Activated T-cell treated with anti-CD3 and anti-CD28 coated beads, Interleukin-2, amount 50 U/mL, for 4 hours (primary cell): ENCODE data around the gene INKA2. TPM values are rescaled to one million over a fixed set of nuclear protein-coding genes. Genes with fewer than 3 reads are reported as not detected.

Experiments used
- ATAC-seq, 2 donors: fragments of 200-7000 bp; cut with Tn5 transposase; one replicate each; pipeline ENCODE4 v1.10.0; 2021
- DNase-seq: peaks from one replicate; pipeline ENCODE4 v3.0.0-alpha.2; 2020
- H3K27me3 Mint-ChIP-seq: one replicate; pipeline ENCODE4 v1.8.0; 2021; ENCODE audit warnings: low read depth, mixed read lengths
- H3K36me3 Mint-ChIP-seq: one replicate; pipeline ENCODE4 v1.8.0; 2022; ENCODE audit warnings: mixed read lengths; ENCODE audit not compliant: insufficient read depth
- H3K4me1 Mint-ChIP-seq: one replicate; pipeline ENCODE4 v1.8.0; 2021; ENCODE audit warnings: low read depth, mixed read lengths
- H3K4me3 Mint-ChIP-seq: one replicate; pipeline ENCODE4 v1.8.0; 2021; ENCODE audit warnings: mild to moderate bottlenecking, moderate library complexity, mixed read lengths
- H3K9me3 Mint-ChIP-seq: one replicate; pipeline ENCODE4 v1.8.0; 2021; ENCODE audit warnings: mixed read lengths
- total RNA-seq, 3 donors: library from RNA; stranded (reverse); gene quantifications; one replicate each; pipeline ENCODE4 v1.2.1, GENCODE V29; 2021

The INKA2 gene
- total RNA-seq, 3 donors from 2014 or later: 0.25 to 0.82 (median 0.76) TPM

DNA sequence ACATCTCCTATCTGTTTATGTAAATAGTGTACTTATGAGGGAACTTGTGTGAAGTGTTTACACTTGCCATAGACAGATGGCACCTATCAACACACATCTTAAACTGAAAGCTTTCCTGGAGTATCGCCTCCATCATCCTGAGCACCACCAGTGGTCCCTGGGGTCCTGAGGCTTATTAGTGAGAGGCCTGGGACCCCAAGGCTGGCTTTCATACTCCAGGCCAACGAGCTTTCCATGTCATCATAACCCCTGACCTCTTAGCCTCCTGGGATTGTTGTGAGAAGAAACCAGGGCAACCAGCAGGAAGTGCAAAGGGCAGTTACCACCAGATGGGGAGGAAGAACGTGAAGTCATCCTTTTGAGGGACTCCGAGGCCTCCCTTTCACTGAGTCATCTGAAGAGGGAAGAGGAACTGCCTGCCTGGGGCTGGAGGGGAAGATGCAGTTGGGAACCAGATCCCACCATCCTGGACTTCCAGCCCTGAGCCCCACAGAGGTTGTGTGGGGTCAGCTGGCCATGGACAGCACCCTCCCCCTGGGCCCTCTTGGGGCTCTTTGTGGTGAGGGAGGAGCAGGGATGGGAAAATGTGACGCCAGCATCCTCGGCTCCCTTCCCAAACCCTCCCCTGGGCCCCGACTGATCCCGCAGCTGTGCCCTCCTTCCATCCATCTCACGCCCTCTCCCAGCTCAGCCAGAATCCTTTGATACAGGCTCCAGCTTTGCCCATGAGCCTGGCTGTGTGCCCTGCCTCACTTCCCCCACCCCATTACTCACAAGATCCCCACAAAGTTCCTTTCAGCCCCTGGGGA lies 5.8 kb downstream of the INKA2 start:
- no peaks in the 10 kb centered on the region for H3K9me3 Mint-ChIP-seq
- peaks cover 11% of the 10 kb centered on the region for H3K27me3 Mint-ChIP-seq
- peaks cover 10% of the 10 kb centered on the region for H3K4me1 Mint-ChIP-seq
- ATAC-seq (no peak), DNase-seq (no peak)
- no peak overlapping the region for H3K4me3 Mint-ChIP-seq
- H3K36me3 Mint-ChIP-seq: no peaks in the 10 kb centered on the region

DNA sequence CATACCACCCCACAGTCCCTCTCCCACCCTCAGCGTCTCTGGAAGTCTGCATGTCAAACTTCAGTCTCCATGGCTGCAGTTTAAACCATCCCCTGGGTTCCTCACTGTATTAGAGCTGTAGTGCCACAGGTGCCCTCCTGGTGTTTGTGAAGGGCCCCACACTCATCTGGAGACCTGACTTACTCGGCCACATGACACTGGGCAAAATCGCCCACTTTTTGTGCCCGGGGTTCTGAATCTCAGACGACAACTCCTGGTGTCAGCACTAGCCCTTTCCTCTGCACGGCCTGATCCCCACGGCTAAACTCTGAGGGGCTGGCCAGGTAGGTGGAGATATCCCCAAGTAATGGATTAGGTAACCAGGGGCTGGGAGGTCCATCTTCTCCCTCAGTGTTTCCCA lies 6.5 kb downstream of the INKA2 start:
- ATAC-seq (no peak), DNase-seq (no peak)
- Mint-ChIP-seq H3K4me1 (peaks cover 4% of the 10 kb centered on the region), H3K27me3 (peaks cover 7% of the 10 kb centered on the region), H3K9me3 (no peaks in the 10 kb centered on the region), H3K4me3 (no peak overlapping the region), H3K36me3 (no peaks in the 10 kb centered on the region)

GRCh38 chr1:111731956-111732355 lies 7.2 kb downstream of the INKA2 start:
- Mint-ChIP-seq H3K4me1 (no peaks in the 10 kb centered on the region), H3K9me3 (no peaks in the 10 kb centered on the region), H3K36me3 (no peaks in the 10 kb centered on the region), H3K27me3 (no peaks in the 10 kb centered on the region), H3K4me3 (no peak overlapping the region)
- DNase-seq (no peak), ATAC-seq (no peak)

- Mint-ChIP-seq H3K27me3 (no peaks in the 10 kb centered on the region), H3K4me3 (no peak overlapping the region), H3K36me3 (no peaks in the 10 kb centered on the region), H3K9me3 (no peaks in the 10 kb centered on the region), H3K4me1 (no peaks in the 10 kb centered on the region)
- ATAC-seq (no peak), DNase-seq (no peak)
Observed at GRCh38 chr1:111730706-111731105, 8.5 kb downstream of the INKA2 start.

- Mint-ChIP-seq H3K4me3 (no peak overlapping the region), H3K36me3 (no peaks in the 10 kb centered on the region), H3K4me1 (no peaks in the 10 kb centered on the region), H3K27me3 (no peaks in the 10 kb centered on the region), H3K9me3 (no peaks in the 10 kb centered on the region)
- DNase-seq (no peak), ATAC-seq (no peak)
Observed at GRCh38 chr1:111729946-111730681, 9.1 kb downstream of the INKA2 start.

GRCh38 chr1:111729271-111729921 lies 9.8 kb downstream of the INKA2 start:
- DNase-seq (no peak), ATAC-seq (no peak)
- H3K27me3 Mint-ChIP-seq: no peaks in the 10 kb centered on the region
- no peaks in the 10 kb centered on the region for H3K4me1 Mint-ChIP-seq
- no peaks in the 10 kb centered on the region for H3K36me3 Mint-ChIP-seq
- no peaks in the 10 kb centered on the region for H3K9me3 Mint-ChIP-seq
- H3K4me3 Mint-ChIP-seq: no peak overlapping the region

GRCh38 chr1:111727056-111727455 lies 12.1 kb downstream of the INKA2 start:
- ATAC-seq: no peak
- H3K36me3 Mint-ChIP-seq: no peaks in the 10 kb centered on the region
- DNase-seq: no peak
- no peak overlapping the region for H3K4me3 Mint-ChIP-seq
- H3K4me1 Mint-ChIP-seq: peaks cover 16% of the 10 kb centered on the region
- no peaks in the 10 kb centered on the region for H3K27me3 Mint-ChIP-seq
- H3K9me3 Mint-ChIP-seq: no peaks in the 10 kb centered on the region

- Mint-ChIP-seq H3K9me3 (no peaks in the 10 kb centered on the region), H3K27me3 (no peaks in the 10 kb centered on the region), H3K4me3 (no peak overlapping the region), H3K4me1 (peaks cover 22% of the 10 kb centered on the region), H3K36me3 (no peaks in the 10 kb centered on the region)
- ATAC-seq (no peak), DNase-seq (no peak)
Observed at GRCh38 chr1:111725192-111725591, 14.0 kb downstream of the INKA2 start.

DNA sequence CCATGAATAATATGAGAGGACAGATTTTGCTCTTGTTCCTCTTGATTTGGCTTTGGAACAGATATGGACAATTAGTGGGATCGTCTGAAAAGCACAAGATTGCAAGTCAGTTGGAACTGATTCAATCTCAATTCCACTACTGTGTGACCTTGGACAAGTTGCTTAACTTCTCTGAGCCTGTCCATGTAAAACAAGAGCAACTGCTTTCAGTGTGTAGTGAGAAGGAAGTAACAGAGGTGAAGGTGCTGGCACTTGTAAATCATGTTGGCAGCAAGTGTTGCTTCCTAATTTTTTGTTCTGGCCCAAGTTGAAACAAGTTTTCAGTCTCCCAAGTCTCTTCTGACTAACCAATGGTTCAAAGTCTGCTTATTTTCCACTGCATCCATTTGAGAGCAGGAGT lies 15.3 kb downstream of the INKA2 start:
- peaks cover 24% of the 10 kb centered on the region for H3K4me1 Mint-ChIP-seq
- ATAC-seq (no peak), DNase-seq (no peak)
- H3K27me3 Mint-ChIP-seq: no peaks in the 10 kb centered on the region
- no peaks in the 10 kb centered on the region for H3K9me3 Mint-ChIP-seq
- no peak overlapping the region for H3K4me3 Mint-ChIP-seq
- H3K36me3 Mint-ChIP-seq: no peaks in the 10 kb centered on the region

- Mint-ChIP-seq H3K27me3 (no peaks in the 10 kb centered on the region), H3K4me3 (no peak overlapping the region), H3K36me3 (no peaks in the 10 kb centered on the region), H3K9me3 (no peaks in the 10 kb centered on the region), H3K4me1 (peaks cover 24% of the 10 kb centered on the region)
- ATAC-seq (no peak), DNase-seq (no peak)
Observed at GRCh38 chr1:111723091-111723806, 15.9 kb downstream of the INKA2 start.

DNA sequence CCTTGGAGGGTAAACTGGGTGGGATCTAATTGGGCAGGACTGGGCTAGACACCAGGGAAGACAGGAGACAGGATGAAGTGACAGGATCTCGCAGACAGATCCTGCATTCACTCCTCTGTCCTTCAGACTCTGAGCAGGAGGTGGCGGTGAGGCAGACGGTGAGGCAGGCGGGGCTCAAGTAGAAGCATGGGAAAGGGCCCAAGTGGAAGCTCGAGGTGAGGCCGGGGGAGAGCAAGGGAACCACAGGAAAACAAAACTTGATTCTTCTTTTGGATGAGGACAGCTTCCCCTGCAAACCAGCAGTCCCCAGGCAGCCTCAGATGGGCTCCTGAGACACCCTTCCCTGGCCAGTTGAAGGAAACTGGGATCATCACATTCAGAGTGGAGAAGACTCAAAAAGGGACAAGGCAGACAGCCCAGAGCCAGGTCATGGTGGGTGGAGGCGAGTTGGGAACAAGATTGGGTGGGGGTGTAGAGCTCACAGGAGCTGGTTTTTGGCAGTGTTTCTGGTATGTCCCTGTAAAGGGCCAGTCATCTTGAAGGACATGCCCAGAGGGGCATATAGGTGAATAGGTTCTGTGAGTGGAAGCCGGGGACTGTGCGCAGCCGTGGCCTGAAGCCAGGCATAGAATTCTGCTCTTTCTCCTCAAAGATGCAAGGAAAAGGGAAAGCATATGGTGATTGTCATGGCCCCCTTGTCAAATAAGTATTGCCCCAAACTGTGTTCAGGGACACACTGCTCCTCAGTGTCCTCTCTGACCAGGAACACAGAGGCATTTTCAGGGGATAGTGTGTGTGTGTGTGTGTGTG lies 18.0 kb downstream of the INKA2 start:
- no peak for ATAC-seq
- Mint-ChIP-seq H3K9me3 (no peaks in the 10 kb centered on the region), H3K27me3 (no peaks in the 10 kb centered on the region), H3K4me3 (no peak overlapping the region), H3K4me1 (peaks cover 30% of the 10 kb centered on the region), H3K36me3 (peaks cover 12% of the 10 kb centered on the region)
- no peak for DNase-seq

- Mint-ChIP-seq H3K36me3 (peaks cover 12% of the 10 kb centered on the region), H3K4me3 (no peak overlapping the region), H3K9me3 (no peaks in the 10 kb centered on the region), H3K27me3 (no peaks in the 10 kb centered on the region), H3K4me1 (peaks cover 30% of the 10 kb centered on the region)
- DNase-seq (no peak), ATAC-seq (no peak)
Observed at GRCh38 chr1:111720274-111720976, 18.8 kb downstream of the INKA2 start.

GRCh38 chr1:111719674-111720132 lies 19.5 kb downstream of the INKA2 start:
- DNase-seq: no peak
- Mint-ChIP-seq H3K4me3 (no peak overlapping the region), H3K9me3 (no peaks in the 10 kb centered on the region), H3K27me3 (no peaks in the 10 kb centered on the region), H3K4me1 (peaks cover 30% of the 10 kb centered on the region), H3K36me3 (peaks cover 12% of the 10 kb centered on the region)
- no peak for ATAC-seq
